ES-I3 (cell line): Measurements from ENCODE around the gene MARK3.

Source experiments
- H3K36me3 ChIP-seq: 2 replicates; pipeline ENCODE4 v1.6.1; 2013; ENCODE audit warnings: mild to moderate bottlenecking, low read length, control low read depth, moderate library complexity; ENCODE audit not compliant: insufficient read depth
- H3K4me1 ChIP-seq: 2 replicates; pipeline ENCODE4 v1.6.1; 2013; ENCODE audit warnings: mild to moderate bottlenecking, control low read depth, low read length; ENCODE audit not compliant: insufficient read depth
- H3K9ac ChIP-seq: 2 replicates; pipeline ENCODE4 v1.6.1; 2013; ENCODE audit warnings: low read depth, mild to moderate bottlenecking, low read length, moderate library complexity
- H3K9me3 ChIP-seq: 2 replicates; pipeline ENCODE4 v1.6.1; 2013; ENCODE audit warnings: mild to moderate bottlenecking, low read length, moderate library complexity; ENCODE audit not compliant: control insufficient read depth, insufficient read depth

Gene MARK3

GRCh38 chr14:103552011-103552845 lies 167.0 kb downstream of the MARK3 start:
- H3K9ac ChIP-seq: no peak overlapping the region
- H3K9me3 ChIP-seq: no peaks in the 10 kb centered on the region
- H3K4me1 ChIP-seq: no peaks in the 10 kb centered on the region
- H3K36me3 ChIP-seq: no peaks in the 10 kb centered on the region

- no peaks in the 10 kb centered on the region for H3K36me3 ChIP-seq
- no peaks in the 10 kb centered on the region for H3K9me3 ChIP-seq
- no peak overlapping the region for H3K9ac ChIP-seq
- no peaks in the 10 kb centered on the region for H3K4me1 ChIP-seq
Measured at GRCh38 chr14:103552846-103553210, 167.6 kb downstream of the MARK3 start.
